GM23248 (cell line): ENCODE measurements around the gene C3orf70. TPM values are rescaled to one million over a fixed set of nuclear protein-coding genes. Genes with fewer than 3 reads are reported as not detected.

Source experiments
- DNase-seq: peaks from one replicate; pipeline ENCODE4 v3.0.0-alpha.2; 2015
- H2AFZ ChIP-seq: fragments of 200-600 bp; sonication (generic); 2 replicates; pipeline ENCODE4 v1.6.1; 2016; ENCODE audit warnings: antibody characterized with exemption
- H3F3A ChIP-seq: fragments of 200-600 bp; sonication (generic); 2 replicates; pipeline ENCODE4 v1.6.1; 2016; ENCODE audit warnings: mild to moderate bottlenecking, antibody characterized with exemption, mixed run types; ENCODE audit not compliant: insufficient read depth
- H3K27ac ChIP-seq: fragments of 200-600 bp; sonication (generic); 2 replicates; pipeline ENCODE4 v1.5.1; 2016; ENCODE audit warnings: mild to moderate bottlenecking
- H3K27me3 ChIP-seq: fragments of 200-600 bp; sonication (generic); replicated peaks from 2 replicates; pipeline ENCODE4 v1.6.1; 2016; ENCODE audit warnings: mild to moderate bottlenecking; ENCODE audit not compliant: insufficient read depth
- H3K36me3 ChIP-seq: fragments of 200-600 bp; sonication (generic); 2 replicates; pipeline ENCODE4 v1.6.1; 2016; ENCODE audit warnings: low read depth, mild to moderate bottlenecking
- H3K4me1 ChIP-seq: fragments of 200-600 bp; sonication (generic); 2 replicates; pipeline ENCODE4 v1.6.1; 2016; ENCODE audit warnings: mild to moderate bottlenecking; ENCODE audit not compliant: insufficient read depth
- H3K4me2 ChIP-seq: fragments of 200-600 bp; sonication (generic); one replicate; pipeline ENCODE4 v1.6.1; 2016; ENCODE audit warnings: mild to moderate bottlenecking; ENCODE audit not compliant: unreplicated experiment
- H3K4me3 ChIP-seq: fragments of 200-600 bp; sonication (generic); 2 replicates; pipeline ENCODE4 v1.5.1; 2016; ENCODE audit warnings: mild to moderate bottlenecking
- H3K79me2 ChIP-seq: fragments of 200-600 bp; sonication (generic); 2 replicates; pipeline ENCODE4 v1.6.1; 2016; ENCODE audit warnings: mild to moderate bottlenecking; ENCODE audit not compliant: insufficient read depth
- H3K9ac ChIP-seq: fragments of 200-600 bp; sonication (generic); 2 replicates; pipeline ENCODE4 v1.6.1; 2016; ENCODE audit warnings: mild to moderate bottlenecking
- H3K9me2 ChIP-seq: fragments of 200-600 bp; sonication (generic); 2 replicates; pipeline ENCODE4 v1.6.1; 2016; ENCODE audit warnings: mixed run types, mild to moderate bottlenecking, moderate library complexity; ENCODE audit not compliant: insufficient read depth
- H3K9me3 ChIP-seq: fragments of 200-600 bp; sonication (generic); one replicate; pipeline ENCODE4 v1.6.1; 2017; ENCODE audit warnings: low read depth
- H4K20me1 ChIP-seq: fragments of 200-600 bp; sonication (generic); 2 replicates; pipeline ENCODE4 v1.6.0; 2016; ENCODE audit not compliant: insufficient read depth
- EZH2 ChIP-seq: fragments of 200-600 bp; sonication (generic); IDR thresholded peaks from 2 replicates; pipeline ENCODE4 v1.6.1; 2018; ENCODE audit warnings: antibody characterized with exemption, mild to moderate bottlenecking; ENCODE audit not compliant: insufficient read depth, poor library complexity, severe bottlenecking
- EZH2phosphoT487 ChIP-seq: fragments of 200-600 bp; sonication (generic); IDR thresholded peaks from 2 replicates; pipeline ENCODE4 v1.6.1; 2018; ENCODE audit warnings: antibody characterized with exemption, moderate library complexity, mild to moderate bottlenecking, low read depth; ENCODE audit not compliant: insufficient read depth
- WGBS, 2 experiments: methylation state at CpG; one replicate each; pipeline ENCODE4 v1.1.6; 2015 to 2017; ENCODE audit warnings: low lambda C conversion rate in 2 of 2, low coverage in 1 of 2; ENCODE audit errors: missing lambda C conversion rate in 2 of 2; 5-methylcytosine and 5-hydroxymethylcytosine counted together
- in situ Hi-C: fragments of 300-500 bp; cut with MboI; formaldehyde crosslinking; loops from 2 replicates; pipeline ENCODE4 v1.15.0; 2020
- polyA plus RNA-seq: library from polyadenylated mRNA; unstranded; fragments of >200 nt; fragmentation: Nextera tagmentation; extraction: Ambion mirVana; gene quantifications from 2 replicates; pipeline ENCODE4 v1.2.1, GENCODE V29; 2016
- total RNA-seq: library from RNA; depleted of rRNA; stranded (reverse); fragments of >200 nt; shearing (Covaris generic); gene quantifications from 2 replicates; pipeline ENCODE4 v1.2.3, GENCODE V29; 2014

The C3orf70 gene
- total and polyA plus RNA-seq, 2 experiments from 2014 or later: not detected

DNA sequence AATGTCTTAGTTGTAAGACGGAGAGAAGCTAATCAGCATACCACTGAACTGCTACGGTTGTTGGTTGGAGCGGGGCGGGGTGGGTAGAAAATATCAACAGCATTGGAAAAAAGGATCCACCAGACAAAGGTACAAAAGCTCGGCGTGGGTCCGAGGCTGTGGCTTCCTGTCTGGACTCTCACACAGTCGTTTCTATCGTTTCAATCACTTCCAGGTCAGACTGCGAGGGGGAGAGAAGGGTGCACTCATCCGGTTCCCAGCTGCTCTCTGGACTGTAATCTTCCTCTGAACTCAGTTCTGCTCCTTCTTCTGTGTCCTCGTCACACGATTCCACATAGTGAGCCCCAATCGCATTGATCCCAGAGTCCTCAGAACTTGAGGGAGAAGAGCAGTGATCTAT, 70.0 kb downstream of the C3orf70 start:
- H3K4me3 ChIP-seq: no peak overlapping the region
- H3K9me3 ChIP-seq: no peaks in the 10 kb centered on the region
- H3K79me2 ChIP-seq: no peaks in the 10 kb centered on the region
- no peak for DNase-seq
- 57 to 58% methylated on average over 14 of the region's 14 CpGs for WGBS, 2 experiments
- no peak overlapping the region for H2AFZ ChIP-seq
- no peaks in the 10 kb centered on the region for H3K4me1 ChIP-seq
- no peak for TF ChIP-seq EZH2
- no peak for TF ChIP-seq EZH2phosphoT487
- no peak overlapping the region for H3K27ac ChIP-seq
- peaks cover 13% of the 10 kb centered on the region for H3K27me3 ChIP-seq
- no peaks in the 10 kb centered on the region for H3F3A ChIP-seq
- H3K4me2 ChIP-seq: no peak overlapping the region
- no peaks in the 10 kb centered on the region for H4K20me1 ChIP-seq
- H3K36me3 ChIP-seq: no peaks in the 10 kb centered on the region
- in situ Hi-C loops: no loop called here
- H3K9ac ChIP-seq: no peak overlapping the region
- H3K9me2 ChIP-seq: no peaks in the 10 kb centered on the region

DNA sequence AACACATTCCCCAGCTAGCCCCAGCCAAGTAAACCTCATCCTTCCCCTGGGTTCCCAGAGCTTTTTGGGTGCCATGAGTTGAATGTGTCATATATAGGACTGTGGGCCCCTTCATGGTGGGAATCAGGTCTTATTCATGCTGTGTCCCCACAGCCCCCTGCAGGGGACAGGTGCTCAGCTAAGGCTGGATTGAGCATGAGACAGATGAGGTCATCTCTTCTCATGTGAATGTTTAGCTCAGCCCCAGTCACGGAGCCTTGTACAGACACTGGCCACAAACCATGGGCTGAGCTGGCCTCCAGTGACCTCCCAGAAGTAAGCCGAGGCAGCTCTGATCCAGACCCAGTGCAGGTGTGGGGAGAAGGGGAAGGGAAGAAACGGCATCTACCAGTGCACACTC, 70.7 kb downstream of the C3orf70 start:
- Histone ChIP-seq H3K36me3 (no peaks in the 10 kb centered on the region), H2AFZ (no peak overlapping the region), H3K4me1 (no peaks in the 10 kb centered on the region), H3K27ac (no peak overlapping the region), H3K79me2 (no peaks in the 10 kb centered on the region), H3K9ac (no peak overlapping the region), H3F3A (no peaks in the 10 kb centered on the region), H3K9me3 (no peaks in the 10 kb centered on the region), H3K9me2 (no peaks in the 10 kb centered on the region), H4K20me1 (no peaks in the 10 kb centered on the region), H3K4me2 (no peak overlapping the region), H3K27me3 (peaks cover 13% of the 10 kb centered on the region), H3K4me3 (no peak overlapping the region)
- WGBS, 2 experiments: 74 to 89% methylated on average over 3 of the region's 3 CpGs
- in situ Hi-C loops: no loop called here
- DNase-seq: no peak
- TF ChIP-seq EZH2: no peak
- TF ChIP-seq EZH2phosphoT487: no peak

DNA sequence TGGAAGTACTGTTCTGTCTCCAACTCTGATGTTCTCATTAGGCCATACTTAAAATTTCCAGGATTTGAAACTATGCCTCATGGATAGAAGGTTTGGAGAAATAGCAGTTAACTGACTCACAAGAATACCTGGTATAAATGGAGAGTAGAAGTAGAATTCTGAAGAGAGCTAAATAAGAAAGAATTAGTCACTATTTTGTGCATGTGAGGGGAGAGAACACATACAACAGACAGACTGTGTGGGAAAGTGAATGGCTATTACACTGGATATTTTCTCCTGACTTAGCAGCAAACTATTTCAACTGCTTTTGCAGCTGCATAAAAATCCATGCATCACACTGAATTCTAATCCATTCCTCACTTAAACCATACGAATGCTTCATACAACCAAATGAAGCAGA, 71.3 kb downstream of the C3orf70 start:
- 29 to 41% methylated on average over 1 of the region's 1 CpG for WGBS, 2 experiments
- H3K9me3 ChIP-seq: no peaks in the 10 kb centered on the region
- H3K4me1 ChIP-seq: no peaks in the 10 kb centered on the region
- no peak overlapping the region for H3K27ac ChIP-seq
- H3K4me2 ChIP-seq: no peak overlapping the region
- H3K36me3 ChIP-seq: no peaks in the 10 kb centered on the region
- DNase-seq: peak; percentile 6
- no peak overlapping the region for H2AFZ ChIP-seq
- H3K79me2 ChIP-seq: no peaks in the 10 kb centered on the region
- no peak overlapping the region for H3K9ac ChIP-seq
- no peak for TF ChIP-seq EZH2phosphoT487
- TF ChIP-seq EZH2: no peak
- peaks cover 7% of the 10 kb centered on the region for H3K27me3 ChIP-seq
- no peaks in the 10 kb centered on the region for H4K20me1 ChIP-seq
- no peaks in the 10 kb centered on the region for H3K9me2 ChIP-seq
- H3F3A ChIP-seq: no peaks in the 10 kb centered on the region
- in situ Hi-C loops: no loop called here
- H3K4me3 ChIP-seq: no peak overlapping the region

DNA sequence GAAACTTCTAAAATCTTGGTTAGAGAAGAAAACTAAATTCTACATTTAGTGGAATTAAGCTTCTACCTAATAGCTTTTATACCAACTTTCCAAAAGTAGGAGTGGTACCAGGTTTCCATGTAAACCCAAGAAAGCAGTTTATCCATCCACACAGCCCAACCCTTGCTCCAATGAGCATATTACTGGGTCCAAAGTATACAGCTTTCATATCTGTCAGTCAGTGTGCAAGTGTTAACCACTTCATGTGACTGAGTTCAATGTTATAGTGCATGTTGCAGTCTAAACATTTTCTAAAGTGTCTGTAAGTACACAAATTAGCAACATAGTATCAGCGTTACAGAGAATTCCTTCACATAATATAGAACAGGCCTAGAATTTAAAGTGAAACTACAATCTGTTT, 73.2 kb downstream of the C3orf70 start:
- Histone ChIP-seq H3K4me1 (no peaks in the 10 kb centered on the region), H3K27me3 (no peaks in the 10 kb centered on the region), H3K4me2 (no peak overlapping the region), H3K27ac (no peak overlapping the region), H2AFZ (no peak overlapping the region), H3K9ac (no peak overlapping the region), H3K79me2 (no peaks in the 10 kb centered on the region), H4K20me1 (no peaks in the 10 kb centered on the region), H3K9me3 (no peaks in the 10 kb centered on the region), H3K4me3 (no peak overlapping the region), H3K9me2 (no peaks in the 10 kb centered on the region), H3K36me3 (no peaks in the 10 kb centered on the region), H3F3A (no peaks in the 10 kb centered on the region)
- no peak for DNase-seq
- 15 to 21% methylated on average over 1 of the region's 1 CpG for WGBS, 2 experiments
- TF ChIP-seq EZH2phosphoT487 (no peak), EZH2 (no peak)
- in situ Hi-C loops: no loop called here

DNA sequence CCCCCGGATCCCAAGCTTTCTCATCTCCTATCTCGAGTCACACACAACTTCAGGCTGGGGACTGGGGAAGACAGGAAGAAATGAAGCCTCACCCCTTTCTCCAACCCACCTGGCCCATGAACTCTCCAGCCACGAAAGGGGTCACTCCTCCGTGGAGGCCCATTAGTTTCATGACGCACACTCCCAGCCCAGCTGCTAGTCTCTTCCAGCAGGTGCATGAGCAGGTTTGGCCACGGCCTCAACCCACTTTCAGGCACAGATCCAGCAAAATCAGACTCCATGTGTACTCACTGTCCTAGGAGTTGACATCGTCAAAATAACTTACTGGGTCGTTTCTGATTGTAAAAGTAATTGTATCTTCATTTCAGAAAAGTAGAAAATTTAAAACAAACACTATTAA, 76.6 kb downstream of the C3orf70 start:
- no peak for TF ChIP-seq EZH2
- no peak for TF ChIP-seq EZH2phosphoT487
- Histone ChIP-seq H3K27ac (no peak overlapping the region), H3K4me2 (no peak overlapping the region), H3K9ac (no peak overlapping the region), H3K4me3 (no peak overlapping the region), H3K79me2 (no peaks in the 10 kb centered on the region), H3F3A (no peaks in the 10 kb centered on the region), H3K4me1 (no peaks in the 10 kb centered on the region), H3K36me3 (no peaks in the 10 kb centered on the region), H3K27me3 (no peaks in the 10 kb centered on the region), H3K9me3 (no peaks in the 10 kb centered on the region), H4K20me1 (no peaks in the 10 kb centered on the region), H2AFZ (no peak overlapping the region), H3K9me2 (no peaks in the 10 kb centered on the region)
- no peak for DNase-seq
- in situ Hi-C loops: no loop called here
- 68 to 70% methylated on average over 8 of the region's 8 CpGs for WGBS, 2 experiments
